ENCODE data around the gene COL23A1.

The COL23A1 gene

DNA sequence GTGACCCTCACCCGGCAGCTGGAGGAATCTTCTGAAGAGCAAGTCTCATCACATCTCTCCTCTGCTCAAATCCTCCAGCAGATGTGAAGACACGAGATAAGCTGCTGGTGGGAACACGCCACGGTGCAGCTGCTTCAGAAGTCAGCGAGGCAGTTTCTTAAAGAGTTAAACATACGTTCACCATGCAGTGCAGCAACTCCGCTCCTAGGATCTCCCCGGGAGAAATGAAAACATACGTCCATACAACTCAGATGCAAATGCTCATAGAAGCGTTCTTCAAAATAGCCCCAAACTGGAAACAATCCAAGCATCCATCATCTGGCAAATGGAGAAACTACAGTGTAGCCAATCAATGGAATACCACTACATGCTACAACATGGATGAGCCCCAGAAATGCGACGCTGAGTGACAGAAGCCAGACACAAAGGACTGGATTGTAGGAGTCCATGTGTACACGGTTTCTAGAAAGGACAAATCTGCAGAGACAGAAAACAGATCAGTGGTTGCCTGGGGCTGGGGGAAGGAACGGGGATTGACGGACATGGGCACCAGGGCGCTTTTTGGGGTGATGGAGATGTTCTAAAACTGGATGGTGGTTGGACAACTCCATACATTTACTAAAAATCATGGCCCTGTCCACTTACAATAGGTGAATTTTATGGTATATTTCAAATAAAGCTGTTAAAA, 150.6 kb downstream of the COL23A1 start:
- no peaks in the 10 kb centered on the region for H3K36me3 ChIP-seq
- no peaks in the 10 kb centered on the region for H3K4me1 ChIP-seq
- intact Hi-C loops (cut with DNase I; ENCODE audit: low total_unique reads), result no loop called here
- H3K9me3 ChIP-seq, result no peaks in the 10 kb centered on the region
- TF ChIP-seq, protein P1, sequence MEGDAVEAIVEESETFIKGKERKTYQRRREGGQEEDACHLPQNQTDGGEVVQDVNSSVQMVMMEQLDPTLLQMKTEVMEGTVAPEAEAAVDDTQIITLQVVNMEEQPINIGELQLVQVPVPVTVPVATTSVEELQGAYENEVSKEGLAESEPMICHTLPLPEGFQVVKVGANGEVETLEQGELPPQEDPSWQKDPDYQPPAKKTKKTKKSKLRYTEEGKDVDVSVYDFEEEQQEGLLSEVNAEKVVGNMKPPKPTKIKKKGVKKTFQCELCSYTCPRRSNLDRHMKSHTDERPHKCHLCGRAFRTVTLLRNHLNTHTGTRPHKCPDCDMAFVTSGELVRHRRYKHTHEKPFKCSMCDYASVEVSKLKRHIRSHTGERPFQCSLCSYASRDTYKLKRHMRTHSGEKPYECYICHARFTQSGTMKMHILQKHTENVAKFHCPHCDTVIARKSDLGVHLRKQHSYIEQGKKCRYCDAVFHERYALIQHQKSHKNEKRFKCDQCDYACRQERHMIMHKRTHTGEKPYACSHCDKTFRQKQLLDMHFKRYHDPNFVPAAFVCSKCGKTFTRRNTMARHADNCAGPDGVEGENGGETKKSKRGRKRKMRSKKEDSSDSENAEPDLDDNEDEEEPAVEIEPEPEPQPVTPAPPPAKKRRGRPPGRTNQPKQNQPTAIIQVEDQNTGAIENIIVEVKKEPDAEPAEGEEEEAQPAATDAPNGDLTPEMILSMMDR (IDR thresholded peaks at IDR 0.05), result no peak
- no peak for DNase-seq
- no peak overlapping the region for H3K4me3 ChIP-seq
- H3K27me3 ChIP-seq, result peaks cover 0 to 23% of the 10 kb centered on the region in 2 donors
- H3K27ac ChIP-seq, result no peak overlapping the region

GRCh38 chr5:178438796-178439195, 151.4 kb downstream of the COL23A1 start:
- H3K27ac ChIP-seq, result no peak overlapping the region
- no peaks in the 10 kb centered on the region for H3K9me3 ChIP-seq
- H3K4me1 ChIP-seq, result no peaks in the 10 kb centered on the region
- intact Hi-C loops (cut with DNase I; ENCODE audit: low total_unique reads), result no loop called here
- DNase-seq, result no peak
- TF ChIP-seq, protein P1 (IDR thresholded peaks at IDR 0.05), result no peak
- no peak overlapping the region for H3K4me3 ChIP-seq
- peaks cover 0 to 29% of the 10 kb centered on the region in 2 donors for H3K27me3 ChIP-seq
- no peaks in the 10 kb centered on the region for H3K36me3 ChIP-seq

DNA sequence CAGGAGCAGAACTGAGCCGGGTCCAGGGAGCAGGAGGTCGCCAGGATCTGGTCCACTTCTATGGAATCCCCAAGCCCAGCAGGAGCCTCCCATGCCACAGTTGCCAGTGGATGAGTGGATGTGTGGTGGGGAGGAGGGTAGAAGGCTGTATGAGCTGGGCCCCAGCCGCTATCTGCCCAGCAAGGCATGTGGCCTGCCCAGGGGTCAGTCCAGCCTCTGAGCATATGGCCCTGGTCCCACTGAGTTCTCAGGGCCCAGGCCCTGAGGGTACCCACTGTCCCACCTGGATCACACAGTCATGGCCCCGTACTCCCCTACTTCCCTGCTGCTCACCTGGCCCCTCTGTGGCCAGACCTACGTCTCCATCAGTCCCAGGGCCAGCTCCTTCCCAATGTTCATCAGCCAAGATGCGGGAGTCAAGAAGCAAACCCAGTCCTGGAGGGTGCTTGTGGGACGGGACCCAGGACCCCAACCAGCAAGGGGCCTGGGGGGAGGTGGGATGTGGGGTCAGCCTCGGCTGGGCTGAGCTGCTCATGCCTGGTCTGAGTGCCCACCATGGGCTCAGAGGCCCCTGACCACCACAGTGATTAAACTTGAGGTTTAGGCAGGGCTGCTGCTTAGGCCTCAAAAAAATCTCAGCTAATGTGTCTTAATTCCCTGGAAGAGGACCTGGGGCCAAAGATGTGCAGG, 152.7 kb downstream of the COL23A1 start:
- Histone ChIP-seq H3K36me3 (no peaks in the 10 kb centered on the region), H3K9me3 (no peaks in the 10 kb centered on the region), H3K27ac (no peak overlapping the region), H3K4me1 (no peaks in the 10 kb centered on the region), H3K27me3 (peaks cover 0 to 29% of the 10 kb centered on the region in 2 donors), H3K4me3 (no peak overlapping the region)
- intact Hi-C loops (cut with DNase I; ENCODE audit: low total_unique reads), result no loop called here
- TF ChIP-seq, protein P1 (IDR thresholded peaks at IDR 0.05), result no peak
- DNase-seq, result peak in 1 of 2 donors; percentile 46

DNA sequence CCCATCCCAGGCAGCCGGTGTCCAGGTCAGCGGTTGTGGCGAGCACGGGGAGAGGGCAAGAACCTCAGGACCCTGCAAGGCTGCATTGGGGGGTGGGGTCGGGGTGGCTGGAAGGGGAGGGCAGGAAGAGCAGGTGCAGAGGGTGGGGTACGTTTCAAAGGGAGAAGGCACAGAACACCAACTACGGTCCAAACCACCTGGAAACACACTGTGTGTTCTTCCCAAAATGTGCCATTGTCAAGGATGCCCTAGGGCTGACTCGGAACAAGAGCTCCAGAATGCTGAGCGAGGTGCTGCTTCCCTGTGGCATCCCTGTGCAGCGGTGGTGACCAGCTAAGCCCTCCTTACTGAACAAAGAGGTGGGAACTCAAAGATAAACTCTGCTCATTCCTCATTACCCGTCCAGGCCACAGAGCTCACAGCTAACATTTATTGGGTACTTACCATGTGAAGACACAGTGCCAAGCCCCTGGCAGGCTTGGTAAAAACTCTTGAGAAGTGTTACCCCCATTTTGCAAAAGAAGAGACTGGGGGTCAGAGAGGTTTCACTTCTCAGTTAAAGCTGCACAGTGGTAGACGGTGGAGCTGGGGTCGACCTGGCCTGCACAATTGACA, 153.8 kb downstream of the COL23A1 start:
- no peak for DNase-seq
- Histone ChIP-seq H3K36me3 (no peaks in the 10 kb centered on the region), H3K27ac (no peak overlapping the region), H3K4me1 (no peaks in the 10 kb centered on the region), H3K27me3 (peaks cover 0 to 24% of the 10 kb centered on the region in 2 donors), H3K9me3 (no peaks in the 10 kb centered on the region), H3K4me3 (no peak overlapping the region)
- intact Hi-C loops (cut with DNase I; ENCODE audit: low total_unique reads), result no loop called here
- TF ChIP-seq, protein P1 (IDR thresholded peaks at IDR 0.05), result no peak

GRCh38 chr5:178435321-178436238, 154.6 kb downstream of the COL23A1 start:
- DNase-seq, result no peak
- intact Hi-C loops (cut with DNase I; ENCODE audit: low total_unique reads), result no loop called here
- no peak overlapping the region for H3K27ac ChIP-seq
- H3K36me3 ChIP-seq, result no peaks in the 10 kb centered on the region
- TF ChIP-seq, protein P1 (IDR thresholded peaks at IDR 0.05), result no peak
- H3K27me3 ChIP-seq, result peaks cover 0 to 24% of the 10 kb centered on the region in 2 donors
- H3K4me3 ChIP-seq, result no peak overlapping the region
- H3K4me1 ChIP-seq, result no peaks in the 10 kb centered on the region
- no peaks in the 10 kb centered on the region for H3K9me3 ChIP-seq

Measured in tibial artery (tissue), 4 donors.